ENCODE measurements around the gene SH3TC2.

SH3TC2 gene

DNA sequence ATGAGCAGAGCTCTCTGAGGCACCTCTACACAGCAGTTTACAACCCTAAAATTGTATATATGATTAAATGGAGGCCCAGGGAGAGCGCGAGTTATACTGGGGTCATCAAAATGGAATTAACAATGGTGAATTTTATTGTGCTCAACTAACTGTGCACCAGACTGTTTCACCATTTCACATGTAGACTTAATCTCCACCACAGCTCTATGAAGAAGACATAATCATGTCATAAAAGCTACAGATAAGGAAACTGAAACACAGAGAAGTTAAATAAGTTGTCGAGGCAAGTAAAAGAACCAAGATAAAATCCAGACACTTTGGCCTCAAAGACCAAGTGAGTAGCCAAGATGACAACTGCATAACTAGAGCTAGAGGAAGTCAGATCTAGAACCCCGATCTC lies 1.5 kb downstream of the SH3TC2 start:
- Histone ChIP-seq H3K4me3 (ENCODE audit: insufficient read length, low read depth) (no peak overlapping the region), H3K27me3 (ENCODE audit: insufficient read depth, insufficient read length) (no peaks in the 10 kb centered on the region), H3K36me3 (ENCODE audit: insufficient read depth, insufficient read length, low read length) (no peaks in the 10 kb centered on the region), H3K4me1 (ENCODE audit: insufficient read depth, insufficient read length) (no peaks in the 10 kb centered on the region), H3K9me3 (ENCODE audit: insufficient read depth, low read length) (peaks cover 16% of the 10 kb centered on the region), H3K9ac (ENCODE audit: insufficient read length, low read depth) (no peak overlapping the region)
- TF ChIP-seq ZNF274 (IDR thresholded peaks at IDR 0.05; ENCODE audit: low read depth, low read length) = no peak
- no peak for TF ChIP-seq YY1 (IDR thresholded peaks at IDR 0.05; ENCODE audit: insufficient read depth, insufficient read length)
- TF ChIP-seq SUZ12 (IDR thresholded peaks at IDR 0.05; ENCODE audit: extremely low read depth, insufficient read depth, insufficient read length) = no peak
- DNase-seq (ENCODE audit: low read depth, low spot score) = no peak

DNA sequence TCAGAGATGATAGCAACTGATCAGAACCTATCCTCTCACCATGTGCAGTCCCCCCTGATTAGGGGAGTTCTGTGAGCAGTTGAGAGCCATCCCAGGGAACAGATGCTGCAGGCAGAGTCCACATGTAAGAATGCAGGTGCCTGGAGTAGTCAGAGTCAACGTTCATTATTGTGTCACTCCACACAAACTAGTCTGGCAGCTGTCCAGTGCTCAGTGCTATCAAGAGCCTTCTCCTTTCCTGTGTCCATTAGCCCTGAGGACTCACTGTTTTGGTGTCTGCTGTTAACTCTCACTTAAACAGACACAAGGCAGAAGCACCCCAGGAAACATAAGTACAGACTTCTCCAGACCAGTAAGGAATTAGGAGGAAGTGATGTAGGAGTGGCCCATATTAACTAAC lies 2.5 kb downstream of the SH3TC2 start:
- no peak overlapping the region for H3K4me3 ChIP-seq (ENCODE audit: insufficient read length, low read depth)
- H3K9me3 ChIP-seq (ENCODE audit: insufficient read depth, low read length) = peaks cover 16% of the 10 kb centered on the region
- no peaks in the 10 kb centered on the region for H3K4me1 ChIP-seq (ENCODE audit: insufficient read depth, insufficient read length)
- TF ChIP-seq YY1 (IDR thresholded peaks at IDR 0.05; ENCODE audit: insufficient read depth, insufficient read length) (no peak), ZNF274 (IDR thresholded peaks at IDR 0.05; ENCODE audit: low read depth, low read length) (no peak)
- no peak for DNase-seq (ENCODE audit: low read depth, low spot score)
- no peaks in the 10 kb centered on the region for H3K27me3 ChIP-seq (ENCODE audit: insufficient read depth, insufficient read length)
- no peak overlapping the region for H3K9ac ChIP-seq (ENCODE audit: insufficient read length, low read depth)
- H3K36me3 ChIP-seq (ENCODE audit: insufficient read depth, insufficient read length, low read length) = no peaks in the 10 kb centered on the region

GRCh38 chr5:149056616-149057165 lies 6.2 kb downstream of the SH3TC2 start:
- peaks cover 16% of the 10 kb centered on the region for H3K9me3 ChIP-seq (ENCODE audit: insufficient read depth, low read length)
- TF ChIP-seq YY1 (IDR thresholded peaks at IDR 0.05; ENCODE audit: insufficient read depth, insufficient read length) (no peak), SUZ12 (IDR thresholded peaks at IDR 0.05; ENCODE audit: extremely low read depth, insufficient read depth, insufficient read length) (no peak), ZNF274 (IDR thresholded peaks at IDR 0.05; ENCODE audit: low read depth, low read length) (no peak)
- no peak for DNase-seq (ENCODE audit: low read depth, low spot score)
- no peaks in the 10 kb centered on the region for H3K27me3 ChIP-seq (ENCODE audit: insufficient read depth, insufficient read length)
- H3K4me1 ChIP-seq (ENCODE audit: insufficient read depth, insufficient read length) = no peaks in the 10 kb centered on the region
- H3K9ac ChIP-seq (ENCODE audit: insufficient read length, low read depth) = no peak overlapping the region
- no peaks in the 10 kb centered on the region for H3K36me3 ChIP-seq (ENCODE audit: insufficient read depth, insufficient read length, low read length)
- H3K4me3 ChIP-seq (ENCODE audit: insufficient read length, low read depth) = no peak overlapping the region

- H3K9me3 ChIP-seq (ENCODE audit: insufficient read depth, low read length) = peaks cover 16% of the 10 kb centered on the region
- DNase-seq (ENCODE audit: low read depth, low spot score) = no peak
- H3K4me1 ChIP-seq (ENCODE audit: insufficient read depth, insufficient read length) = no peaks in the 10 kb centered on the region
- no peak overlapping the region for H3K4me3 ChIP-seq (ENCODE audit: insufficient read length, low read depth)
- H3K27me3 ChIP-seq (ENCODE audit: insufficient read depth, insufficient read length) = no peaks in the 10 kb centered on the region
- H3K36me3 ChIP-seq (ENCODE audit: insufficient read depth, insufficient read length, low read length) = peaks cover 5% of the 10 kb centered on the region
- TF ChIP-seq SUZ12 (IDR thresholded peaks at IDR 0.05; ENCODE audit: extremely low read depth, insufficient read depth, insufficient read length) = no peak
- no peak for TF ChIP-seq YY1 (IDR thresholded peaks at IDR 0.05; ENCODE audit: insufficient read depth, insufficient read length)
- no peak for TF ChIP-seq ZNF274 (IDR thresholded peaks at IDR 0.05; ENCODE audit: low read depth, low read length)
- no peak overlapping the region for H3K9ac ChIP-seq (ENCODE audit: insufficient read length, low read depth)
Measured at GRCh38 chr5:149054416-149054815, 8.4 kb downstream of the SH3TC2 start.

GRCh38 chr5:149053072-149053695 lies 9.7 kb downstream of the SH3TC2 start:
- Histone ChIP-seq H3K36me3 (ENCODE audit: insufficient read depth, insufficient read length, low read length) (peaks cover 5% of the 10 kb centered on the region), H3K27me3 (ENCODE audit: insufficient read depth, insufficient read length) (no peaks in the 10 kb centered on the region), H3K9ac (ENCODE audit: insufficient read length, low read depth) (no peak overlapping the region), H3K9me3 (ENCODE audit: insufficient read depth, low read length) (peaks cover 9% of the 10 kb centered on the region), H3K4me1 (ENCODE audit: insufficient read depth, insufficient read length) (no peaks in the 10 kb centered on the region), H3K4me3 (ENCODE audit: insufficient read length, low read depth) (no peak overlapping the region)
- no peak for DNase-seq (ENCODE audit: low read depth, low spot score)
- TF ChIP-seq YY1 (IDR thresholded peaks at IDR 0.05; ENCODE audit: insufficient read depth, insufficient read length) (no peak), SUZ12 (IDR thresholded peaks at IDR 0.05; ENCODE audit: extremely low read depth, insufficient read depth, insufficient read length) (no peak), ZNF274 (IDR thresholded peaks at IDR 0.05; ENCODE audit: low read depth, low read length) (no peak)

DNA sequence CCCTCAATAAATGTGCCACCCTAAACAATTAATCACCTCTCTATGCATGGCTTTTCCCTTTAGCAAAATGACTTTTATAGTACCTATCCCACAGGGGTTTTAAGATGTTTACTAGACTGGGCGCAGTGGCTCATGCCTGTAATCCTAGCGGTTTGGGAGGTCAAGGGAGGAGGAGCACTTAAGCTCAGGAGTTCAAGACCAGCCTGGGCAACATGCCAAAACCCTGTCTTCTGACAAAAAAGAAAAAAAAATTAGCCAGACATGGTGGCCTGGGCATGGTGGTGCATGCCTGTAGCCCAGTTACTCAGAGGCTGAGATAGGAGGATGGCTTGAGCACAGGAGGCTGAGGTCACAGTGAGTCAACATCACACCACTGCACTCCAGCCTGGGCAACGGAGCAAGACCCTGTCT lies 13.5 kb downstream of the SH3TC2 start:
- TF ChIP-seq ZNF274 (IDR thresholded peaks at IDR 0.05; ENCODE audit: low read depth, low read length) (no peak), SUZ12 (IDR thresholded peaks at IDR 0.05; ENCODE audit: extremely low read depth, insufficient read depth, insufficient read length) (no peak), YY1 (IDR thresholded peaks at IDR 0.05; ENCODE audit: insufficient read depth, insufficient read length) (no peak)
- Histone ChIP-seq H3K9ac (ENCODE audit: insufficient read length, low read depth) (no peak overlapping the region), H3K4me3 (ENCODE audit: insufficient read length, low read depth) (no peak overlapping the region), H3K27me3 (ENCODE audit: insufficient read depth, insufficient read length) (no peaks in the 10 kb centered on the region), H3K9me3 (ENCODE audit: insufficient read depth, low read length) (no peaks in the 10 kb centered on the region), H3K4me1 (ENCODE audit: insufficient read depth, insufficient read length) (no peaks in the 10 kb centered on the region), H3K36me3 (ENCODE audit: insufficient read depth, insufficient read length, low read length) (peaks cover 5% of the 10 kb centered on the region)
- no peak for DNase-seq (ENCODE audit: low read depth, low spot score)

- H3K9ac ChIP-seq (ENCODE audit: insufficient read length, low read depth) = no peak overlapping the region
- DNase-seq (ENCODE audit: low read depth, low spot score) = no peak
- H3K4me3 ChIP-seq (ENCODE audit: insufficient read length, low read depth) = no peak overlapping the region
- H3K4me1 ChIP-seq (ENCODE audit: insufficient read depth, insufficient read length) = no peaks in the 10 kb centered on the region
- H3K36me3 ChIP-seq (ENCODE audit: insufficient read depth, insufficient read length, low read length) = peaks cover 5% of the 10 kb centered on the region
- H3K27me3 ChIP-seq (ENCODE audit: insufficient read depth, insufficient read length) = no peaks in the 10 kb centered on the region
- no peaks in the 10 kb centered on the region for H3K9me3 ChIP-seq (ENCODE audit: insufficient read depth, low read length)
- no peak for TF ChIP-seq ZNF274 (IDR thresholded peaks at IDR 0.05; ENCODE audit: low read depth, low read length)
- TF ChIP-seq YY1 (IDR thresholded peaks at IDR 0.05; ENCODE audit: insufficient read depth, insufficient read length) = no peak
- no peak for TF ChIP-seq SUZ12 (IDR thresholded peaks at IDR 0.05; ENCODE audit: extremely low read depth, insufficient read depth, insufficient read length)
Measured at GRCh38 chr5:149048811-149049210, 14.1 kb downstream of the SH3TC2 start.

All from NT2/D1 (cell line).